ENCODE results near the gene SYTL5. TPM values are rescaled to one million over a fixed set of nuclear protein-coding genes. Genes with fewer than 3 reads are reported as not detected.

SYTL5 gene
- total and polyA plus RNA-seq, 9 donors: 0.10 to 2.8 (median 0.18) TPM; not detected in 2

DNA sequence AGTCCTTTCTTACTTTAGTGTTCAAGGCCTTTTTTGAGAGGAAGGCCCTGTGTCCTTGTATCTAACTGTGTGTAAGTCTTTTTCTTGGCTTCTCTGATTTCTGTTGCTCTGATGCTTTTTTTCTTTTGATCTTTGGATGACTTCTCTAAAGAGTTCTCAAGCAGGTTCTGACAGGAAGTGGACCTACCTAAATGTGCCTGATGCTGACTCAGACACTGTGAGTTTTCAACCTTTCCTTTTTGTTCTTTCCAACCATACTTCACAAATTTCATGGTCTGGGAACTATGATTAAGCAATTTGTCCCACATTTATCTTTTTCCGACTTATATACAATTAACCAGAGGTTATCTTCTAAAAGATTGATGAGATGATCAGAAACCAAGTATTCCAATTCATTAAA lies 96.5 kb downstream of the SYTL5 start:
- Histone ChIP-seq H3K27ac (no peak overlapping the region), H3K27me3 (no peaks in the 10 kb centered on the region), H3K36me3 (no peaks in the 10 kb centered on the region), H3K4me3 (no peak overlapping the region), H3K4me1 (ENCODE audit: insufficient read depth) (no peaks in the 10 kb centered on the region), H3K9me3 (no peaks in the 10 kb centered on the region)
- intact Hi-C loops (cut with DNase I): no loop called here
- TF ChIP-seq, protein P1, sequence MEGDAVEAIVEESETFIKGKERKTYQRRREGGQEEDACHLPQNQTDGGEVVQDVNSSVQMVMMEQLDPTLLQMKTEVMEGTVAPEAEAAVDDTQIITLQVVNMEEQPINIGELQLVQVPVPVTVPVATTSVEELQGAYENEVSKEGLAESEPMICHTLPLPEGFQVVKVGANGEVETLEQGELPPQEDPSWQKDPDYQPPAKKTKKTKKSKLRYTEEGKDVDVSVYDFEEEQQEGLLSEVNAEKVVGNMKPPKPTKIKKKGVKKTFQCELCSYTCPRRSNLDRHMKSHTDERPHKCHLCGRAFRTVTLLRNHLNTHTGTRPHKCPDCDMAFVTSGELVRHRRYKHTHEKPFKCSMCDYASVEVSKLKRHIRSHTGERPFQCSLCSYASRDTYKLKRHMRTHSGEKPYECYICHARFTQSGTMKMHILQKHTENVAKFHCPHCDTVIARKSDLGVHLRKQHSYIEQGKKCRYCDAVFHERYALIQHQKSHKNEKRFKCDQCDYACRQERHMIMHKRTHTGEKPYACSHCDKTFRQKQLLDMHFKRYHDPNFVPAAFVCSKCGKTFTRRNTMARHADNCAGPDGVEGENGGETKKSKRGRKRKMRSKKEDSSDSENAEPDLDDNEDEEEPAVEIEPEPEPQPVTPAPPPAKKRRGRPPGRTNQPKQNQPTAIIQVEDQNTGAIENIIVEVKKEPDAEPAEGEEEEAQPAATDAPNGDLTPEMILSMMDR (IDR thresholded peaks at IDR 0.05): no peak
- TF ChIP-seq EP300 (IDR thresholded peaks at IDR 0.05): no peak
- no peak for TF ChIP-seq POLR2A (IDR thresholded peaks at IDR 0.05)
- 68 to 78% (median 77%) methylated on average over 1 of the region's 1 CpG for WGBS, 3 donors
- DNase-seq: no peak

DNA sequence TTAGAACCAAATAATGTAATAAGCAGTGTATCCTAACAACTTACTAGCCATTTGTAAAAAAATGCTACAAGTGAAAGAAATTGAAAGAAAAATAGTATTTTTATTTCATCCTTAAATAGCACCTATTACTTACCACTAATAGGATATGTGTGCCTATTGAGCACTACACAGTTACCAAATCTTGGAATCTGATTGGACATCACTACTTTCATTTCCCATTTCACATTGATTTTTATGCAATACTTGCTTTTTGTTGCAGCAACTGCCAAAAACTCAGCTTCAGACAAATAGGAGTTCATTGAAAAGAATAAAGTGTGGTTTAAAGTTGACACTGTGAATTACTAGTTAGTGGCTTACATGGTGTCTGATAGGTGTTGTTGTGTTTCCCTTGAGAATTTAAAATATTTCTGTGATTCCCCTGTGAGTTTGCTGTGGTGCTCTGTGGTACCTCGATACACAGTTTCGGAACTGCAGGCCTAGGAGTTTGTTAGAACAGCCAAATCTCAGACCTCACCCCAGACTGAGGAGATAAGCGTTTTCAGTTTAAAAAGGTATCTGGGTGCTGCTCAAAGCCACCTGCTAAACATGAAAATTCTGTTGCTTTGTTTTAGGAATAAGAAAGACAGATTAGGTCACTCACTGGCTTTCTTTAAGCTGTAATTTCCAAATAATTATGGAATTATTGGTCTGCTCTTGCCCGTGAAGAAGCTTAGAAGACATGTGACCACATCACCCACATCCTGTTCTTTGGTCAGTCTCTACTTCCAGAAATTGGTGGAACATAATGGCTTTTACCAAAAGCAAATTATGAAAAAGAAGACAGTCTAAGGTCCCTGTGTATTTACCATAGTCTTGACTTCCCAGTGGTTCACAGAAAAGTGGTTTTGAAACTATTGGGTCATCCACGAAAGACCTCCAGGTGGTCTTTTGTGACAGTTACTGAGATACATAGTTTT lies 97.8 kb downstream of the SYTL5 start:
- no peak for DNase-seq
- Histone ChIP-seq H3K27ac (no peak overlapping the region), H3K9me3 (no peaks in the 10 kb centered on the region), H3K4me3 (no peak overlapping the region), H3K4me1 (ENCODE audit: insufficient read depth) (no peaks in the 10 kb centered on the region), H3K27me3 (no peaks in the 10 kb centered on the region), H3K36me3 (no peaks in the 10 kb centered on the region)
- intact Hi-C loops (cut with DNase I): no loop called here
- TF ChIP-seq, protein P1 (IDR thresholded peaks at IDR 0.05): no peak
- TF ChIP-seq EP300 (IDR thresholded peaks at IDR 0.05) (no peak), POLR2A (IDR thresholded peaks at IDR 0.05) (no peak)
- 75 to 83% (median 78%) methylated on average over 5 of the region's 5 CpGs for WGBS, 3 donors

DNA sequence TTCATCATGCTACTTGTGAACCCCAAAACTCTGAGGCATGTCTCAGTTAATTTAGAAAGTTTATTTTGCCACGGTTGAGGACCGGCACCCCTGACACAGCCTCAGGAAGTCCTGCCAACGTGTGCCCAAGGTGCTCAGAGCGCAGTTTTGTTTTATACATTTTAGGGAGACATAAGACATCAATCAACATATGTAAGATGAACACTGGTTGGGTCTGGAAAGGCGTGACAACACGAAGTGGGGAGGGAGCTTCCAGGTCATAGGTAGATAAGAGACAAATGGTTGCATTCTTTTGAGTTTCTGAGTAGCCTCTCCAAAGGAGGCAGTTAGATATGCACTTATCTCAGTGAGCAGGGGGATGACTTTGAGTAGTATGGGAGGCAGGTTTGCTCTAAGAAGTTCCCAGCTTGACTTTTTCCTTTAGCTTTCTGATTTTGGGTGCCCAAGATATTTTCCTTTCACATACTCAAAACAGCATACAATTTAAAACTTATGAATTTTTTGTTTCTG lies 98.9 kb downstream of the SYTL5 start:
- Histone ChIP-seq H3K4me1 (ENCODE audit: insufficient read depth) (no peaks in the 10 kb centered on the region), H3K9me3 (no peaks in the 10 kb centered on the region), H3K4me3 (no peak overlapping the region), H3K27me3 (no peaks in the 10 kb centered on the region), H3K36me3 (no peaks in the 10 kb centered on the region), H3K27ac (no peak overlapping the region)
- TF ChIP-seq POLR2A (IDR thresholded peaks at IDR 0.05) (no peak), EP300 (IDR thresholded peaks at IDR 0.05) (no peak)
- TF ChIP-seq, protein P1 (IDR thresholded peaks at IDR 0.05): no peak
- intact Hi-C loops (cut with DNase I): no loop called here
- WGBS, 3 donors: 71 to 79% (median 71%) methylated on average over 6 of the region's 6 CpGs
- DNase-seq: no peak

DNA sequence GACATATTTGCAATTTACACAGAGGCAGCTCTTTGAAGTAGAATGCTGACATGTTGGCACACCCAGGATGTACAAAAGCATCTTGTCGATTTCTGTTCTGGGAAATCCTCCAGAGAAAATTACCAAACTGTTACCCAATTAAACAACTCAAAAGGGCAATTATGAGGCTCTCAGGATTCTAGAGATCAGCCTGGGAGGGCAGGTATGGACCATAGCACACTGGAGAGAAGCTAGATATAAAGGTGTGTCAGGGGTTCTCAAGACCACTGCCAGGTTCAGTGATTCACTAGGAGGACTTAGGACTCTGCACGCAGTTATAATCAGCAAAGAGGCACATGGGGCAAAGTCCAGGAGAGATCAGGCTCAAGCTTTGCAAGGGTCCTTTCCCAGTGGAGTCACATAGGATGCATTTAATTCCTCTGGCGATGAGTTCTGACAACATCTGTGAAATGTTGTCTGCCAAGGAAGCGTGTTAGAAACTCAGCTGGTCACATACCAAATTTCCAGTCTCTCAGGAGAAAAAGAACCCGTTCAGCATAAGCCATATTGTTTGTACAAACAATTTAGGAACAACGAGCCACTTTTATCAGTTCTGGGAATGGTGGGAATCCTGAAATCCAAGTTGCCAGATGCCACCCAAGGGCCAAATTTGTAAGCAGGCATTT lies 100.8 kb downstream of the SYTL5 start:
- Histone ChIP-seq H3K4me3 (no peak overlapping the region), H3K27ac (no peak overlapping the region), H3K36me3 (no peaks in the 10 kb centered on the region), H3K9me3 (no peaks in the 10 kb centered on the region), H3K27me3 (no peaks in the 10 kb centered on the region), H3K4me1 (ENCODE audit: insufficient read depth) (no peaks in the 10 kb centered on the region)
- DNase-seq: no peak
- 28 to 37% (median 31%) methylated on average over 6 of the region's 6 CpGs for WGBS, 3 donors
- intact Hi-C loops (cut with DNase I): no loop called here
- TF ChIP-seq, protein P1 (IDR thresholded peaks at IDR 0.05): no peak
- TF ChIP-seq EP300 (IDR thresholded peaks at IDR 0.05) (no peak), POLR2A (IDR thresholded peaks at IDR 0.05) (no peak)

Data from ovary (tissue), 9 donors.